ENCODE data around the gene BAG3.

DNA sequence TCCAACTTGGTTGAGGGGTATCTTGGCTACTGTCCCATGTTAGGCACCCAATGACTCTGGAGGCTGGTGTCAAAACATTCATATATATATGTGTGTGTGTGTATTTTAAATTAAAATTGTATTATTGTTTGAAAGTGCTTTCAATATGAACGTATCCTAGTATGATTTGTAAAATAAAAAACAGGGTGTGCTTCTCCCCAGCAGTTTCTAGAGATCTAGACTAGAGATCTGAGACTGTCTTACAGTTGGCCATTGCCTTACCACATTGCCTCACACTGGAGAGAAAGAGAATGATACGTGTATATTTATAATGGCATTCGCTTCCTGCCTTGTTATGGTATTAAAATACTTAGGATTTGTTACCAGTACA is 1.2 kb downstream of the BAG3 start:
- TF ChIP-seq, protein P1, sequence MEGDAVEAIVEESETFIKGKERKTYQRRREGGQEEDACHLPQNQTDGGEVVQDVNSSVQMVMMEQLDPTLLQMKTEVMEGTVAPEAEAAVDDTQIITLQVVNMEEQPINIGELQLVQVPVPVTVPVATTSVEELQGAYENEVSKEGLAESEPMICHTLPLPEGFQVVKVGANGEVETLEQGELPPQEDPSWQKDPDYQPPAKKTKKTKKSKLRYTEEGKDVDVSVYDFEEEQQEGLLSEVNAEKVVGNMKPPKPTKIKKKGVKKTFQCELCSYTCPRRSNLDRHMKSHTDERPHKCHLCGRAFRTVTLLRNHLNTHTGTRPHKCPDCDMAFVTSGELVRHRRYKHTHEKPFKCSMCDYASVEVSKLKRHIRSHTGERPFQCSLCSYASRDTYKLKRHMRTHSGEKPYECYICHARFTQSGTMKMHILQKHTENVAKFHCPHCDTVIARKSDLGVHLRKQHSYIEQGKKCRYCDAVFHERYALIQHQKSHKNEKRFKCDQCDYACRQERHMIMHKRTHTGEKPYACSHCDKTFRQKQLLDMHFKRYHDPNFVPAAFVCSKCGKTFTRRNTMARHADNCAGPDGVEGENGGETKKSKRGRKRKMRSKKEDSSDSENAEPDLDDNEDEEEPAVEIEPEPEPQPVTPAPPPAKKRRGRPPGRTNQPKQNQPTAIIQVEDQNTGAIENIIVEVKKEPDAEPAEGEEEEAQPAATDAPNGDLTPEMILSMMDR (IDR thresholded peaks at IDR 0.05): peak in 3 of 4 donors; percentile 31 to 33 (median 32)
- peak; percentile 19 for TF ChIP-seq POLR2A (IDR thresholded peaks at IDR 0.05)

All from right lobe of liver (tissue), 4 donors.